Activated CD4-positive, alpha-beta memory T cell treated with anti-CD3 and anti-CD28 coated beads for 36 hours (primary cell): Measurements from ENCODE around the gene CNOT4. TPM values are rescaled to one million over a fixed set of nuclear protein-coding genes. Genes with fewer than 3 reads are reported as not detected.

Experiments
- CTCF ChIA-PET: fragments of 350-600 bp; sonication (Branson Sonifier 250); formaldehyde crosslinking; loops from one replicate; lab custom pipeline; 2021; ENCODE audit warnings: antibody characterized with exemption, inconsistent platforms; lab: Charles Lee
- POLR2A ChIA-PET: fragments of 350-600 bp; sonication (Branson Sonifier 250); formaldehyde crosslinking; loops from one replicate; lab custom pipeline; 2021; ENCODE audit warnings: antibody characterized with exemption; lab: Charles Lee
- DNase-seq: peaks from one replicate; pipeline ENCODE4 v3.0.0-alpha.2; 2020
- H3K27ac Mint-ChIP-seq: one replicate; pipeline ENCODE4 v1.8.0; 2021; ENCODE audit warnings: mixed read lengths
- H3K27me3 Mint-ChIP-seq: one replicate; pipeline ENCODE4 v1.8.0; 2021; ENCODE audit warnings: mixed read lengths
- H3K36me3 Mint-ChIP-seq: one replicate; pipeline ENCODE4 v1.8.0; 2021; ENCODE audit warnings: mixed read lengths
- H3K4me1 Mint-ChIP-seq: one replicate; pipeline ENCODE4 v1.8.0; 2021; ENCODE audit warnings: low read depth, mixed read lengths
- H3K4me3 Mint-ChIP-seq: one replicate; pipeline ENCODE4 v1.8.0; 2021; ENCODE audit warnings: mild to moderate bottlenecking, mixed read lengths
- H3K9me3 Mint-ChIP-seq: one replicate; pipeline ENCODE4 v1.8.0; 2021; ENCODE audit warnings: mixed read lengths
- intact Hi-C: fragments of 100-400 bp; cut with micrococcal nuclease; formaldehyde crosslinking; loops from one replicate; pipeline ENCODE4 v1.15.1; 2023
- total RNA-seq, 2 experiments: library from RNA; stranded (reverse); gene quantifications; one replicate each; pipeline ENCODE4 v1.2.3, GENCODE V29; 2021

Gene CNOT4
- total RNA-seq, 2 experiments from 2014 or later: 16.1 to 17.4 TPM

- Mint-ChIP-seq H3K9me3 (no peaks in the 10 kb centered on the region), H3K27ac (no peak overlapping the region), H3K4me1 (peaks cover 20% of the 10 kb centered on the region), H3K4me3 (no peak overlapping the region), H3K36me3 (peaks cover 2% of the 10 kb centered on the region), H3K27me3 (no peaks in the 10 kb centered on the region)
- ChIA-PET CTCF (no interaction called here), POLR2A (no interaction called here)
- intact Hi-C loops: no loop called here
- DNase-seq: no peak
These were observed 139.2 kb downstream of the CNOT4 start for GRCh38 chr7:135370656-135371055.

DNA sequence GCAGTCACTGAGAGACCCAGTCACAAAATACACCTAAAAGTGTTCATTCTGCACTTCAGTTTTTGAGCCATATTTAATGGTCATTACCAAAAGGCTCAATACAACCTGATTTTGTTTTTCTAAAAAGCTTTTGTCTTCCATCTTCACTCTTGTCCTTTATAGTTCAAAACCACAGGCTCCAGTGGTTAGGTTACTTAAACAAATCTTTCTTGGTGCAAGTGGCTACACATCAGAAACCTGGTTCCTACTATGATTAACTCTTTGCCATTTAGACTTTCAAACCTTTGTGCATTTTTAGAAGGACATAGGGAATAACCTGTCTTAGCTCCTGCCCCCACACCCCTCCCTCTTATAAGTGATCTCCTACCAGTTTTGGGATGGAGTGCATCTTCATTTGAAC is 140.5 kb downstream of the CNOT4 start:
- CTCF ChIA-PET: no interaction called here
- Mint-ChIP-seq H3K4me1 (peaks cover 15% of the 10 kb centered on the region), H3K4me3 (no peak overlapping the region), H3K9me3 (no peaks in the 10 kb centered on the region), H3K27ac (no peak overlapping the region), H3K36me3 (peaks cover 2% of the 10 kb centered on the region), H3K27me3 (no peaks in the 10 kb centered on the region)
- POLR2A ChIA-PET: no interaction called here
- DNase-seq: no peak
- intact Hi-C loops: no loop called here

- no peak for DNase-seq
- intact Hi-C loops: no loop called here
- Mint-ChIP-seq H3K4me1 (peaks cover 11% of the 10 kb centered on the region), H3K27me3 (no peaks in the 10 kb centered on the region), H3K36me3 (peaks cover 3% of the 10 kb centered on the region), H3K4me3 (no peak overlapping the region), H3K27ac (no peak overlapping the region), H3K9me3 (no peaks in the 10 kb centered on the region)
- ChIA-PET POLR2A (no interaction called here), CTCF (no interaction called here)
These were observed 141.3 kb downstream of the CNOT4 start for GRCh38 chr7:135368416-135369186.

GRCh38 chr7:135366843-135367508 is 142.9 kb downstream of the CNOT4 start:
- Mint-ChIP-seq H3K4me3 (no peak overlapping the region), H3K36me3 (peaks cover 17% of the 10 kb centered on the region), H3K27ac (no peak overlapping the region), H3K4me1 (peaks cover 11% of the 10 kb centered on the region), H3K27me3 (no peaks in the 10 kb centered on the region), H3K9me3 (no peaks in the 10 kb centered on the region)
- intact Hi-C loops: no loop called here
- POLR2A ChIA-PET: interaction anchor here (0.5 kb wide), 1 partner anchor 109 kb away, joined by 3 read pairs; no protein-coding TSS in a partner anchor
- DNase-seq: no peak
- CTCF ChIA-PET: no interaction called here

DNA sequence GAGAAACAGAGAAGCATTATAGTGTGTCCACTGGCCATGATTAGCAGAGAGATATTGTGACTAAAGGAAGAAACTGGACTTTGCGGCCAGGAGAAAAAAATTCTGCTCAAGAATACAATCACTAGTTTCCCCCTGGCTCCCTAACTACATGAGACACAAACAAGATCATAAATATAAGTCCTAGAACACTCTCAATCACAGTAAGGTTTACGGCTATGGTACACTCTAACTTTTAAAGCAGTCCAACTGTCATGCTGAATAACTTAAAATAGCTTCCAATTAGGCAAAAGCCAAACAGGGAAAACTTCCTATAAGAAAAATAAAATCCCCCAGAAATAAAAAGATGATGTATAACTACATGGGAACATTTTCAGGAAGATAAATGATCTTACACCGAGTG is 144.2 kb downstream of the CNOT4 start:
- Mint-ChIP-seq H3K4me1 (peaks cover 11% of the 10 kb centered on the region), H3K36me3 (peaks cover 24% of the 10 kb centered on the region)
- intact Hi-C loops: no loop called here

GRCh38 chr7:135364206-135364605 is 145.7 kb downstream of the CNOT4 start:
- Mint-ChIP-seq H3K4me3 (no peak overlapping the region), H3K27ac (no peak overlapping the region), H3K27me3 (no peaks in the 10 kb centered on the region), H3K4me1 (peaks cover 4% of the 10 kb centered on the region), H3K36me3 (peaks cover 24% of the 10 kb centered on the region), H3K9me3 (no peaks in the 10 kb centered on the region)
- no peak for DNase-seq
- CTCF ChIA-PET: interaction anchor here (0.6 kb wide), 2 partner anchors 139 to 1987 kb away, joined by 3 read pairs; no protein-coding TSS in a partner anchor
- POLR2A ChIA-PET: no interaction called here
- intact Hi-C loops: no loop called here

More for the DNA sequence above, 144.2 kb downstream of the CNOT4 start:
- DNase-seq: no peak
- ChIA-PET POLR2A (no interaction called here), CTCF (no interaction called here)
- Mint-ChIP-seq H3K4me3 (no peak overlapping the region), H3K27me3 (no peaks in the 10 kb centered on the region), H3K27ac (no peak overlapping the region), H3K9me3 (no peaks in the 10 kb centered on the region)

- Mint-ChIP-seq H3K9me3 (no peaks in the 10 kb centered on the region), H3K27ac (no peak overlapping the region), H3K27me3 (no peaks in the 10 kb centered on the region), H3K4me1 (no peaks in the 10 kb centered on the region), H3K36me3 (peaks cover 24% of the 10 kb centered on the region), H3K4me3 (no peak overlapping the region)
- ChIA-PET POLR2A (no interaction called here), CTCF (interaction anchor here (1.0 kb wide), 1 partner anchor 107 kb away, joined by 5 read pairs; no protein-coding TSS in a partner anchor)
- intact Hi-C loops: no loop called here
- DNase-seq: no peak
These were observed 147.0 kb downstream of the CNOT4 start for GRCh38 chr7:135362871-135363270.

DNA sequence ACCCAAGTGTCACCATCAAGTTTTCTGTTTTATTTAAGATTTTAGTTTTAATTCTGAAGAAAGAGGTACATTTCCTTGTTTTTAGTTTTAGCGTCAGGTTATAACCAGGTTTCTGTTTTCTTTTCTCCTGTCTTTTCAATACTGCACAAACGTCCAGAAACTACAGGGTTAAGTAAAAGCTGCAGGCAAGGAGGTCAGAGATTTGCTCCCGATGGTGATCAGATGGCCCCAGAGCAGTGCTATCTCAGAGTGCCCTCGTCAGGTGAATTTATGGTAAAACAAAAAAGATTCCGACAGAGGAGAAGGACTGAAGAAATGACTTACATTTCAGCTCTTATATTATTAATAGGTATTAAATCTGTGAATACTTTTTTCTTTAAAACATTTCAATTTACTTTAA is 148.1 kb downstream of the CNOT4 start:
- CTCF ChIA-PET: interaction anchor here (1.0 kb wide), 1 partner anchor 108 kb away, joined by 5 read pairs; no protein-coding TSS in a partner anchor
- Mint-ChIP-seq H3K27ac (no peak overlapping the region), H3K36me3 (peaks cover 24% of the 10 kb centered on the region), H3K4me1 (no peaks in the 10 kb centered on the region), H3K9me3 (no peaks in the 10 kb centered on the region), H3K27me3 (no peaks in the 10 kb centered on the region), H3K4me3 (no peak overlapping the region)
- intact Hi-C loops: no loop called here
- POLR2A ChIA-PET: no interaction called here
- no peak for DNase-seq

DNA sequence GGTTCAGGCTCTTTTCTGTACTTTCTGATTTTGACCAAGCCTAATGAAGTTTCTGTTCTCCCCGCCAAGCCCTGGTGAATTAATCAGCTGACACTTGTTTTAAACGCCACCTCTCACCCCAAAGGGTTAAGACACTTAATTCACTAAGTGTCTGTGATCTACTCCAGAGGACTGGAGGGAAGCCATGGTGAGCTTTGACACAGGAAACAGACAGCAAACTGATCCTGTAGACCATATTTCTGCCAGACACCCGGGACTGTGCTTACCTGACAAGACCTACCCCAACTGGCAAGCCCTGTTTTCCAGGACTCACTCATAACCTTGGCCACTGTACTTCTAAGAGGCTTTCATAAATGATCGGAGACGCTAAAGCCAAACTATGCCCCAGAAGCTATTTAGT is 150.3 kb downstream of the CNOT4 start:
- no peaks in the 10 kb centered on the region for H3K9me3 Mint-ChIP-seq
- ChIA-PET CTCF (no interaction called here), POLR2A (no interaction called here)
- H3K4me1 Mint-ChIP-seq: no peaks in the 10 kb centered on the region
- H3K27me3 Mint-ChIP-seq: peaks cover 2% of the 10 kb centered on the region
- no peak overlapping the region for H3K27ac Mint-ChIP-seq
- DNase-seq: no peak
- intact Hi-C loops: no loop called here
- no peak overlapping the region for H3K4me3 Mint-ChIP-seq
- H3K36me3 Mint-ChIP-seq: peaks cover 24% of the 10 kb centered on the region

GRCh38 chr7:135355377-135356048 is 154.4 kb downstream of the CNOT4 start:
- DNase-seq: no peak
- Mint-ChIP-seq H3K36me3 (no peaks in the 10 kb centered on the region), H3K4me3 (no peak overlapping the region), H3K27me3 (peaks cover 2% of the 10 kb centered on the region), H3K9me3 (no peaks in the 10 kb centered on the region), H3K4me1 (no peaks in the 10 kb centered on the region), H3K27ac (no peak overlapping the region)
- ChIA-PET CTCF (no interaction called here), POLR2A (interaction anchor here (0.8 kb wide), 1 partner anchor 1647 kb away, joined by 3 read pairs; no protein-coding TSS in a partner anchor)
- intact Hi-C loops: no loop called here

- intact Hi-C loops: no loop called here
- POLR2A ChIA-PET: no interaction called here
- Mint-ChIP-seq H3K27me3 (peaks cover 2% of the 10 kb centered on the region), H3K4me3 (no peak overlapping the region), H3K27ac (no peak overlapping the region), H3K4me1 (no peaks in the 10 kb centered on the region), H3K36me3 (no peaks in the 10 kb centered on the region), H3K9me3 (no peaks in the 10 kb centered on the region)
- CTCF ChIA-PET: no interaction called here
- no peak for DNase-seq
These were observed 156.1 kb downstream of the CNOT4 start for GRCh38 chr7:135353832-135354231.

DNA sequence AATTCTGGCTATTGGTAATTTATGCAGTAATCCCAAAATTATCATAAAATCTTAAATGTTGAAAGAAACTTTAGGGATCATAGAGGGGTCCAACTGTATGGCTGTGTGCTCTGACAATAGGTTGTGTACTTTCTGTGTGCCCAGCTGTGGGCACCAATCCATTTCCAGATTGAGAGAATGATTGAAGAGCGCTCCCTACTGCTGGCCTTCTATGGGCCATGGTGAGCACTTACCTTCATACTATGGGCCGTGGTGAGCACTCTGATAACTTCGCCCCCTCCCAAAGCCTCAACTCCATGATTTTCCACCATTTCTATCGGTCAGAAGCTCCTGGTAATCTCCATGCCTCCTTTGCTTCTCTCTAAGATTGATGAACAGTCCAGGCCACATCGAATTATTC is 157.6 kb downstream of the CNOT4 start:
- peaks cover 2% of the 10 kb centered on the region for H3K27me3 Mint-ChIP-seq

More for the DNA sequence above, 157.6 kb downstream of the CNOT4 start:
- Mint-ChIP-seq H3K27ac (no peak overlapping the region), H3K36me3 (no peaks in the 10 kb centered on the region), H3K4me3 (no peak overlapping the region), H3K4me1 (no peaks in the 10 kb centered on the region), H3K9me3 (no peaks in the 10 kb centered on the region)
- no peak for DNase-seq
- intact Hi-C loops: no loop called here
- CTCF ChIA-PET: interaction anchor here (0.6 kb wide), 1 partner anchor 1540 kb away, joined by 3 read pairs; no protein-coding TSS in a partner anchor
- POLR2A ChIA-PET: no interaction called here
